ENCODE measurements around the gene NOP56.

GRCh38 chr20:2618815-2619214, 33.6 kb upstream of the NOP56 start:
- TF ChIP-seq CTCF (IDR thresholded peaks at IDR 0.05) (no peak), POLR2A (IDR thresholded peaks at IDR 0.05) (no peak)

Measured in right lobe of liver (tissue), 4 donors.